Nephron (organoid): Measurements from ENCODE around the gene SLC11A1.

Source experiments
- H3K27ac Mint-ChIP-seq, 3 experiments: 2 replicates each; pipeline ENCODE4 v1.8.0; 2020; ENCODE audit warnings: mixed read lengths in 3 of 3, mild to moderate bottlenecking in 2 of 3, moderate library complexity in 1 of 3
- H3K27me3 Mint-ChIP-seq: 2 replicates; pipeline ENCODE4 v1.8.0; 2021; ENCODE audit warnings: low read depth, mild to moderate bottlenecking, moderate library complexity, mixed read lengths
- H3K36me3 Mint-ChIP-seq: 2 replicates; pipeline ENCODE4 v1.8.0; 2020; ENCODE audit warnings: low read depth, mixed read lengths
- H3K4me1 Mint-ChIP-seq: 2 replicates; pipeline ENCODE4 v1.8.0; 2020; ENCODE audit warnings: mixed read lengths
- H3K4me3 Mint-ChIP-seq, 3 experiments: 2 replicates each; pipeline ENCODE4 v1.8.0; 2020; ENCODE audit warnings: mild to moderate bottlenecking in 3 of 3, mixed read lengths in 3 of 3, moderate library complexity in 2 of 3
- H3K9me3 Mint-ChIP-seq: 2 replicates; pipeline ENCODE4 v1.8.0; 2020; ENCODE audit warnings: mixed read lengths
- TF ChIP-seq, protein P1 (sequence below), 3 experiments: fragments of 200-600 bp; sonication (generic); IDR thresholded peaks; one replicate each; pipeline ENCODE4 v1.5.0; 2021; ENCODE audit warnings: antibody characterized with exemption in 3 of 3; ENCODE audit not compliant: unreplicated experiment in 3 of 3

The SLC11A1 gene

DNA sequence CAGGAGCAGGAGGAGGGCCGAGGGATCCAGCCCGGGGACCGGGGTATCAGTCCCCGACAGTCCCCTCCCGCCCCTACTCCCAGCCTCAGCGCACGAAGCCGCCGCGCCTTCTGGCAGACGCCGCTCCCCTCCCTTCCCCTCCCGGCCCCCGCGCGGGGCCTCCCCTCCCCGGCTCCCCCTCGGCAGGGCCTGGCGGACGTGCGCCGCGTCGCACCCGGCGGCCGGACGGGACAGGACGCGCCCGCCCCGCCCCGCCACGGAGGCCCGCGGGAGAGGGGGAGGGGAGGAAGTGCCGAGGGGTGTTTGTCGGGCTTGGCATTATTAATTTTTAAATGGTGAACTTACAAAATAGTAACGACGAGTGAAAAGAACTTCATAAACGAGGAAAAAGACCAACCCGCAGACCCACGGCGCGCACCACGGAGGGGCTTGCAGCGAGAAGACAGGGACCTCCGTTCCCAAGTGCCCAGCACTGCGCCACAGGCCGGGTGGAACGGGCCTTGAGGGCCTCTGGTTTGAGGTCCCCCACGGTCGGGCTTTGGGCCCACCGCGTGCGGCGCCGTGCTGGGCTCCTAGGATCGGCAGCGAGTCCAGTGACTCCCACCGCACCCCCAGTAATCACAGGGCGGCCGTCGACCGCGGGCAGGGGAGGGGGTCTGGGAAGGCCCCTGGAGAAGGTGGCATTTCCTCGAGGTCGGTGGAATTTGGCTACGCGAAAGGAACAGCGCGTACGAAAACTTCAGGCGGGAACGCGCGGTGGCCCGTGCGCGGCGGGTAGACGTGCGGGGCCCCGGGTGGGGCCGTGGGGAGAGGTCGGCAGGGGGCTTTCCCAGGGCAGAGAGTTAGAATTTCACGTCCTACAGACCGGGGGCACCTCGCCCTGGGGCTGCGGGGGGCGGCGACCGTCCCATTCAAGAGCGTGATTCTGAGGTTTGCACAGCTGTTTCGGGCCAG, 16.6 kb downstream of the SLC11A1 start:
- H3K36me3 Mint-ChIP-seq, result peaks cover 6% of the 10 kb centered on the region
- H3K4me1 Mint-ChIP-seq, result peaks cover 28% of the 10 kb centered on the region
- H3K27me3 Mint-ChIP-seq, result peaks cover 22% of the 10 kb centered on the region
- TF ChIP-seq, protein P1, sequence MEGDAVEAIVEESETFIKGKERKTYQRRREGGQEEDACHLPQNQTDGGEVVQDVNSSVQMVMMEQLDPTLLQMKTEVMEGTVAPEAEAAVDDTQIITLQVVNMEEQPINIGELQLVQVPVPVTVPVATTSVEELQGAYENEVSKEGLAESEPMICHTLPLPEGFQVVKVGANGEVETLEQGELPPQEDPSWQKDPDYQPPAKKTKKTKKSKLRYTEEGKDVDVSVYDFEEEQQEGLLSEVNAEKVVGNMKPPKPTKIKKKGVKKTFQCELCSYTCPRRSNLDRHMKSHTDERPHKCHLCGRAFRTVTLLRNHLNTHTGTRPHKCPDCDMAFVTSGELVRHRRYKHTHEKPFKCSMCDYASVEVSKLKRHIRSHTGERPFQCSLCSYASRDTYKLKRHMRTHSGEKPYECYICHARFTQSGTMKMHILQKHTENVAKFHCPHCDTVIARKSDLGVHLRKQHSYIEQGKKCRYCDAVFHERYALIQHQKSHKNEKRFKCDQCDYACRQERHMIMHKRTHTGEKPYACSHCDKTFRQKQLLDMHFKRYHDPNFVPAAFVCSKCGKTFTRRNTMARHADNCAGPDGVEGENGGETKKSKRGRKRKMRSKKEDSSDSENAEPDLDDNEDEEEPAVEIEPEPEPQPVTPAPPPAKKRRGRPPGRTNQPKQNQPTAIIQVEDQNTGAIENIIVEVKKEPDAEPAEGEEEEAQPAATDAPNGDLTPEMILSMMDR (IDR thresholded peaks at IDR 0.05; ENCODE audit: unreplicated experiment in 3 of 3), result no peak
- H3K27ac Mint-ChIP-seq, result peak overlapping the region; percentile 100
- H3K4me3 Mint-ChIP-seq, result peak overlapping the region; percentile 96 to 98 (median 96)
- no peaks in the 10 kb centered on the region for H3K9me3 Mint-ChIP-seq

DNA sequence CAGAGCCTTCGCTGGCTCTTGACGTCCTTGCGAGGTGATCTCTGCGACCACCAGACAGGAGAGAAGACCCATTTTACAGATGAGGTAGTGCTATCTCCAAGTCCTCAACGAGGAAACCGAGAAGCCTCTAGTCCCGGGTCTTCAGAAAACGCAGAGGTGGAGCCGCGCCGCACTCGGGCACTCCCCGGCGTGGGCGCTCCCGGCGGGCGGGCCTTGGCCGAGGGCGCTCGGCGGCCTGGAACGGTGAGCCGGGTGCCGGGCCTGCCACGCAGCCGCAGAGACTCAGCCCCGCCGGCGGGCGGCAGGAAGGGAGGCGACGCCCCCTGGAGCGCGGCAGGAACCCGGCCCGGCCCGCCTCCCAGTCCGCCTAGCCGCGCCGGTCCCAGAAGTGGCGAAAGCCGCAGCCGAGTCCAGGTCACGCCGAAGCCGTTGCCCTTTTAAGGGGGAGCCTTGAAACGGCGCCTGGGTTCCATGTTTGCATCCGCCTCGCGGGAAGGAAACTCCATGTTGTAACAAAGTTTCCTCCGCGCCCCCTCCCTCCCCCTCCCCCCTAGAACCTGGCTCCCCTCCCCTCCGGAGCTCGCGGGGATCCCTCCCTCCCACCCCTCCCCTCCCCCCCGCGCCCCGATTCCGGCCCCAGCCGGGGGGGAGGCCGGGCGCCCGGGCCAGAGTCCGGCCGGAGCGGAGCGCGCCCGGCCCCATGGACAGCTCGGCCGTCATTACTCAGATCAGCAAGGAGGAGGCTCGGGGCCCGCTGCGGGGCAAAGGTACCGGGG, 17.5 kb downstream of the SLC11A1 start, which contains the start of gene CTDSP1:
Gene CTDSP1, plus strand, starts transcription at position 478 of the 776 bp plus-strand sequence. Its CDS starts 223 bp downstream, at position 701.
- Mint-ChIP-seq H3K4me3 (peak within 1 kb of the TSS; percentile 94 to 97 (median 95)), H3K9me3 (no peaks in the 10 kb centered on the region), H3K4me1 (peaks cover 37% of the 10 kb centered on the region), H3K27me3 (peaks cover 22% of the 10 kb centered on the region), H3K36me3 (peaks cover 12% of the 10 kb centered on the region), H3K27ac (peak within 1 kb of the TSS; percentile 89 to 100 (median 100))
- TF ChIP-seq, protein P1 (IDR thresholded peaks at IDR 0.05; ENCODE audit: unreplicated experiment in 3 of 3), result no peak

DNA sequence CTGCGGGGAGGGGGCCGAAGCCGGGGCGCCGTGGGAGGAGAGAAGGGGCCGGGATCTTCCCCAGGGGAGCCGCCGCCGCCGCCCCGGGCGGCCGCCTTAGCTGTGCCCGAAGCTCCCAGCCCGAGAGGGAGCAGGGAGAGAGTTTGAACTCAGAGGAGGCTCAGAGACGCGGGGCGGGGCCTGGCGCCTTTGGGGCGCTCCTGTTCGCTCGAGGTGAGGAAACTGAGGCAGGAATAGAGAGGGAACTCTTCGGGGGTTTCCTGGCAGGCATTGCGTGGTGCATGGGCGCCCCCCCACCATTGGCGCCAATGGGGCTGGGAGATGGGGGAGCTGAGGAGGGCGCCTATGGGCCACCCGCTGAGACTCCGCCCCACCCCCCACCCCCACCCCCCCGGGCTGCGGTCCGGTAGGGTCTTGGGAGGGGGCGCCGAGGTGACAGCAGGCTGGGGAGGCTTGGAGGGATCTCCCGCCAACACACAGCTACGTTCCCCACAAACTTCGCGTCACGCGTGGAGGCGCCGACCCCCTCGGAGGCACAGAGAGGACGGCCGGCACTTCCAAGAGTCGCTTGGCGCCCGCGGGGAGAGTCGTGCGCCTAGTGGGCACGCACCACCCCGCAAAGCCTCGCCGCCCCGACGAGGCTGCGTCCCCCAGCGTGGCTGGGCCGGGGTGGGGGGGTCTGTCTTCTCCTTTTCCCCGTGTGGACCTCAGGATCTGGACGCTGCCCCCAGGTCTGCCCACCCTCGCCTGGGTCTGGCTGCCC, 18.3 kb downstream of the SLC11A1 start:
- peaks cover 44% of the 10 kb centered on the region for H3K4me1 Mint-ChIP-seq
- H3K27ac Mint-ChIP-seq, result peak overlapping the region; percentile 87 to 100 (median 100)
- no peaks in the 10 kb centered on the region for H3K9me3 Mint-ChIP-seq
- peak overlapping the region; percentile 94 to 97 (median 95) for H3K4me3 Mint-ChIP-seq
- H3K27me3 Mint-ChIP-seq, result peaks cover 22% of the 10 kb centered on the region
- H3K36me3 Mint-ChIP-seq, result peaks cover 12% of the 10 kb centered on the region
- TF ChIP-seq, protein P1 (IDR thresholded peaks at IDR 0.05; ENCODE audit: unreplicated experiment in 3 of 3), result no peak

DNA sequence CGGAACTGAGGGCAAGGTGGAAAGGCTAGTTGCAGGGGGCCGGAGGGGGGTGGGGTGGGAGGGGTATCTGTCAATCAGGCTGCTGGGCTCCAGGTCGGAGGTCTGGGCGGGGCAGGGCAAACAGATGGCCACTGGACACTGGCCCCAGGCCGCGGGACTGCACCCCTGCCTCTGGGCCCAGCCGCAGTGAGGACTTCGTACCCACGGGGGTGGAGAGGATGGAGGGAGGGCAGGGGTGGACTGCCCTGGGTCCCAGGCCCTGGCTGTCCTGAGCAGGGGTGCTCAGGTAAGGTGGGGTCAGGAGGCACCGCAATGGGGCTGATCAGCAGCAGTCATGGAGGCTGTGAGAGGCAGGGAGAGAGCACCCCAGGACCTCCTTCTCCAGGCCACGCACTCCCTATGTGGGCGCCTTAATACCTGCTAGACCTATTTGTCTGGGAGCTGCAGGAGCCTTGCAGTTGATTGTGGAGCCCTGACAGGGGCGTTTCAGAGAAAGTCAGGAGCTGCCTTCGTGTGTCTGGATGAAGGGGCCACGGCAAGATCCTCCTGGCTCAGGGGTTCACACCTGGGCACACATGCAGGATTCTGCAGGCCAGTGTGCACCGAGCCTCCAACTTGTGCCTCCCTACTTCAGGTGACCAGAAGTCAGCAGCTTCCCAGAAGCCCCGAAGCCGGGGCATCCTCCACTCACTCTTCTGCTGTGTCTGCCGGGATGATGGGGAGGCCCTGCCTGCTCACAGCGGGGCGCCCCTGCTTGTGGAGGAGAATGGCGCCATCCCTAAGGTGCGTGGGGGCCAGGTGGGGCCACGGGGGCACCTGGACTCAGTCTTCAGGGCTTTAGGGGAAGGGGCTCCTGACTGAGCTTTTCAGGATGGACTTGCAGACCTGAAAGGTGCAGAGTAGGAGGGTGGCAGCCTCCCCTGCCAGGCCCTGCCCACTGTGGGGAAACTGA, 19.1 kb downstream of the SLC11A1 start:
- Mint-ChIP-seq H3K9me3 (no peaks in the 10 kb centered on the region), H3K27me3 (peaks cover 17% of the 10 kb centered on the region), H3K36me3 (peaks cover 12% of the 10 kb centered on the region), H3K4me3 (peak overlapping the region; percentile 80 to 95 (median 94)), H3K4me1 (peaks cover 47% of the 10 kb centered on the region), H3K27ac (peak overlapping the region in 1 of 3 experiments; percentile 19)
- TF ChIP-seq, protein P1 (IDR thresholded peaks at IDR 0.05; ENCODE audit: unreplicated experiment in 3 of 3), result no peak
